ENCODE data around the gene TMEM41A. TPM values are rescaled to one million over a fixed set of nuclear protein-coding genes. Genes with fewer than 3 reads are reported as not detected.
"Not testable (repeated sequence)": the region's sequence is repeated elsewhere in the genome, so short reads cannot be mapped to it uniquely, and the experiment has no call there.

The TMEM41A gene
- polyA plus RNA-seq, 1 donor from 2014 or later: 12.9 TPM

DNA sequence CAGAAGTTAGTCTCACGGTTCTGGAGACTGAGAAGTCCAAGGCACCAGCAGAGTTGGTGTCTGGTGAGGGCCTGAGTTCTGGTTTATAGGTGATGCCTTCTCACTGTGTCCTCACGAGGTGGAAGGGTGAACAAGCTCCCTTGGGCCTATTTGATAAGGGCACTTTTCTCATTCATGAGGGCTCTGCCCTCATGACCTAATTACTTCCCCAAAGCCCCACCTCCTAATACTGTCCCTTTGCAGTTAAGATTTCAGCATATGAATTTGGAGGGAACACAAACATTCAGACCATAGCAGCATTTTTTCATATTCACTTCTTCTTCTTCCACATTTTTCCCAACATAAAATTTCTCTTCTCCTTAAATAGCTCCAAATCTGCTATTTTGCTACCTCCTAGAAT, 41.5 kb downstream of the TMEM41A start:
- no peak overlapping the region for H3K9ac ChIP-seq (ENCODE audit: low read length)
- H3K4me2 ChIP-seq (ENCODE audit: low read length): no peak overlapping the region
- no peaks in the 10 kb centered on the region for H4K20me1 ChIP-seq (ENCODE audit: insufficient read depth)
- H3K36me3 ChIP-seq (ENCODE audit: insufficient read depth, low read length): peaks cover 8% of the 10 kb centered on the region
- H2AFZ ChIP-seq (ENCODE audit: low read depth, low read length): no peak overlapping the region
- H3K79me2 ChIP-seq (replicated peaks; ENCODE audit: insufficient read depth, low read length): no peaks in the 10 kb centered on the region
- no peak overlapping the region for H3K4me3 ChIP-seq (ENCODE audit: low read length)
- no peaks in the 10 kb centered on the region for H3F3A ChIP-seq (ENCODE audit: insufficient read depth, low read length, poor library complexity, severe bottlenecking)
- no peaks in the 10 kb centered on the region for H3K27me3 ChIP-seq (ENCODE audit: insufficient read depth, low read depth, low read length)
- H3K9me3 ChIP-seq (ENCODE audit: low read length): no peaks in the 10 kb centered on the region
- no peak for TF ChIP-seq SMC3 (conservative IDR thresholded peaks at IDR 0.05; ENCODE audit: poor library complexity)
- no peak for TF ChIP-seq RAD21 (conservative IDR thresholded peaks at IDR 0.05)
- no peak for TF ChIP-seq MXI1 (conservative IDR thresholded peaks at IDR 0.05; ENCODE audit: poor library complexity, severe bottlenecking)
- TF ChIP-seq, protein P1, sequence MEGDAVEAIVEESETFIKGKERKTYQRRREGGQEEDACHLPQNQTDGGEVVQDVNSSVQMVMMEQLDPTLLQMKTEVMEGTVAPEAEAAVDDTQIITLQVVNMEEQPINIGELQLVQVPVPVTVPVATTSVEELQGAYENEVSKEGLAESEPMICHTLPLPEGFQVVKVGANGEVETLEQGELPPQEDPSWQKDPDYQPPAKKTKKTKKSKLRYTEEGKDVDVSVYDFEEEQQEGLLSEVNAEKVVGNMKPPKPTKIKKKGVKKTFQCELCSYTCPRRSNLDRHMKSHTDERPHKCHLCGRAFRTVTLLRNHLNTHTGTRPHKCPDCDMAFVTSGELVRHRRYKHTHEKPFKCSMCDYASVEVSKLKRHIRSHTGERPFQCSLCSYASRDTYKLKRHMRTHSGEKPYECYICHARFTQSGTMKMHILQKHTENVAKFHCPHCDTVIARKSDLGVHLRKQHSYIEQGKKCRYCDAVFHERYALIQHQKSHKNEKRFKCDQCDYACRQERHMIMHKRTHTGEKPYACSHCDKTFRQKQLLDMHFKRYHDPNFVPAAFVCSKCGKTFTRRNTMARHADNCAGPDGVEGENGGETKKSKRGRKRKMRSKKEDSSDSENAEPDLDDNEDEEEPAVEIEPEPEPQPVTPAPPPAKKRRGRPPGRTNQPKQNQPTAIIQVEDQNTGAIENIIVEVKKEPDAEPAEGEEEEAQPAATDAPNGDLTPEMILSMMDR (IDR thresholded peaks at IDR 0.05; ENCODE audit: poor library complexity, severe bottlenecking): no peak
- no peak for TF ChIP-seq TAF1 (IDR thresholded peaks at IDR 0.05; ENCODE audit: low read depth)
- no peak for TF ChIP-seq REST (IDR thresholded peaks at IDR 0.05; ENCODE audit: borderline replicate concordance)
- TF ChIP-seq EZH2 (IDR thresholded peaks at IDR 0.05; ENCODE audit: borderline replicate concordance, insufficient read depth, low read length, poor library complexity, severe bottlenecking): no peak
- TF ChIP-seq EP300 (conservative IDR thresholded peaks at IDR 0.05; ENCODE audit: poor library complexity, severe bottlenecking): no peak
- TF ChIP-seq POLR2AphosphoS5 (IDR thresholded peaks at IDR 0.05): no peak
- no peak overlapping the region for H3K27ac ChIP-seq (ENCODE audit: low read length)
- no peaks in the 10 kb centered on the region for H3K9me2 ChIP-seq (ENCODE audit: insufficient read depth, low read length)

- not testable (repeated sequence) for H3F3A ChIP-seq (ENCODE audit: insufficient read depth, low read length, poor library complexity, severe bottlenecking); H3K9me3 ChIP-seq (ENCODE audit: low read length); H3K4me3 ChIP-seq (ENCODE audit: low read length); H3K27ac ChIP-seq (ENCODE audit: low read length); H3K36me3 ChIP-seq (ENCODE audit: insufficient read depth, low read length); H3K27me3 ChIP-seq (ENCODE audit: insufficient read depth, low read depth, low read length); H3K9ac ChIP-seq (ENCODE audit: low read length); H3K4me2 ChIP-seq (ENCODE audit: low read length); H3K9me2 ChIP-seq (ENCODE audit: insufficient read depth, low read length); H2AFZ ChIP-seq (ENCODE audit: low read depth, low read length); H4K20me1 ChIP-seq (ENCODE audit: insufficient read depth); H3K79me2 ChIP-seq (replicated peaks; ENCODE audit: insufficient read depth, low read length)
These were observed 47.4 kb downstream of the TMEM41A start for GRCh38 chr3:185451432-185451831.

- Histone ChIP-seq H4K20me1 (ENCODE audit: insufficient read depth) (no peaks in the 10 kb centered on the region), H3K9me2 (ENCODE audit: insufficient read depth, low read length) (no peaks in the 10 kb centered on the region), H2AFZ (ENCODE audit: low read depth, low read length) (no peak overlapping the region), H3K79me2 (replicated peaks; ENCODE audit: insufficient read depth, low read length) (no peaks in the 10 kb centered on the region), H3K27ac (ENCODE audit: low read length) (no peak overlapping the region), H3K36me3 (ENCODE audit: insufficient read depth, low read length) (no peaks in the 10 kb centered on the region), H3K9me3 (ENCODE audit: low read length) (no peaks in the 10 kb centered on the region), H3K4me2 (ENCODE audit: low read length) (no peak overlapping the region), H3F3A (ENCODE audit: insufficient read depth, low read length, poor library complexity, severe bottlenecking) (no peaks in the 10 kb centered on the region), H3K27me3 (ENCODE audit: insufficient read depth, low read depth, low read length) (no peaks in the 10 kb centered on the region), H3K4me3 (ENCODE audit: low read length) (no peak overlapping the region), H3K9ac (ENCODE audit: low read length) (no peak overlapping the region)
- TF ChIP-seq POLR2AphosphoS5 (IDR thresholded peaks at IDR 0.05): no peak
These were observed 50.7 kb downstream of the TMEM41A start for GRCh38 chr3:185448107-185448506.
